Right atrium auricular region (tissue), 2 donors: ENCODE measurements around the gene PTGDS. TPM values are rescaled to one million over a fixed set of nuclear protein-coding genes. Genes with fewer than 3 reads are reported as not detected.

Experiments
- DNase-seq: peaks from one replicate; pipeline ENCODE4 v3.0.0-alpha.2; 2019; ENCODE audit warnings: low spot score
- H3K27ac ChIP-seq, 2 donors: fragments of 200-600 bp; sonication (generic); 1 replicate in 1 of 2; 2 replicates in 1 of 2; pipeline ENCODE4 v1.5.1; 2016 to 2019
- H3K27me3 ChIP-seq, 2 donors: fragments of 200-600 bp; sonication (generic); one replicate each; pipeline versions ENCODE4 v1.5.1 to v1.6.0; 2017 to 2019
- H3K36me3 ChIP-seq: fragments of 200-600 bp; sonication (generic); one replicate; pipeline ENCODE4 v1.5.1; 2016
- H3K4me1 ChIP-seq, 2 donors: fragments of 200-600 bp; sonication (generic); one replicate each; pipeline versions ENCODE4 v1.5.1 to v1.6.0; 2017 to 2019
- H3K4me3 ChIP-seq, 2 donors: fragments of 200-600 bp; sonication (generic); 1 replicate in 1 of 2; 2 replicates in 1 of 2; pipeline ENCODE4 v1.5.1; 2017 to 2019; ENCODE audit warnings: mild to moderate bottlenecking in 1 of 2, moderate library complexity in 1 of 2
- H3K9me3 ChIP-seq, 2 donors: fragments of 200-600 bp; sonication (generic); one replicate each; pipeline ENCODE4 v1.5.1; 2019
- CTCF ChIP-seq, 2 donors: fragments of 200-600 bp; sonication (generic); IDR thresholded peaks; one replicate each; pipeline ENCODE4 v1.5.1; 2019; ENCODE audit warnings: antibody characterized with exemption in 2 of 2
- total RNA-seq, 2 donors: library from RNA; depleted of rRNA; stranded (reverse); fragments of >200 nt; gene quantifications; one replicate each; pipeline ENCODE4 v1.1.0, GENCODE V29; 2016

Gene PTGDS
- total RNA-seq, 2 donors from 2014 or later: 1,799 to 2,426 TPM

DNA sequence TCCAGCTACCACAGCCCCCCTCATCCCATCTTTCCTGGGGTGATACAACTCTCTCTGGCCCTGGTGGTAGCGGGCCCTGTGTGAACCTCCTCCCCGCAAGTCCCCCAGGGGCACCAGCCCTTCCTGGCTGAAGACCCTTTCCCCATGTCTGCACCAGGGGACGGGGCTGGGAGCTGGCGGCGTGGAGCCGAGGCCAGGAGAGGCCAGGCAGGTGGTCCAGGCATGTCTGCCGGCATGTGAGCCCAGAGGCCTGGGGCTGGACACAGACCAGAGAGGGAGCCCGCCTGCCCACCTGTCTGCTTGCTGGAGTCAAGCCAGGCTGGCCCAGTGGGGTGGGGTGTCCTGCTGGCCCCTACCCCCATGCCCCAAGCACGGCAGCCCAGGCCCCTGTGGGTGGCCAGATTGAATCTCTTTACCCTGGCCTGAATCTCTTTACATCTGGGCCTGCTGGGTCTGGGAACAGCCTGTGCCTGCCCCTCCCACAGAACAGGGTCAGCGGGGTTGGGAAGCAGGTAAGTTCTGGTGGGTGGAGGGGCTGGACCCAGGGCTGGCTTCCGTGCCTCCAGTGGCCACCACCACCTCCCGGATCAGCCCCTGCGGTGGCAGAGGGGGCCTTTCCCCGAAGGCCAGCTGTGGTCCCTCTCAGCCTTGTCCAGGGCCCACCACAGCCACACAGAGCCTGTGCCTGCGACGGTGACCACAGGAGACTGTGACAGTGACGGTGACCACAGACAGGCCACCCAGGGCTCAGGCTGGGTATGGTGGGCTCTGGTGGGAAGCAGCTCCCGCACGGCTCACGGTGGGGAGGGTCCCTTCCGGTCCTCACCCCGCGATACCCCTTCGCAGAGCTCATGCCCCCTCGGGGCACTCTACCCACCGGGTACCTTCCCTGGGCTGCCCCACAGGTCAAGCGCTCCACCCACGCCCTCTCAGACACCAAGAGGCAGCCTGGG, 18.1 kb upstream of the PTGDS start:
- H3K27me3 ChIP-seq: no peaks in the 10 kb centered on the region
- no peak overlapping the region for H3K27ac ChIP-seq
- no peaks in the 10 kb centered on the region for H3K36me3 ChIP-seq
- no peak for DNase-seq
- no peak overlapping the region for H3K4me3 ChIP-seq
- H3K4me1 ChIP-seq: peaks cover 0 to 12% of the 10 kb centered on the region in 2 donors
- no peak for TF ChIP-seq CTCF (IDR thresholded peaks at IDR 0.05)
- H3K9me3 ChIP-seq: no peaks in the 10 kb centered on the region

DNA sequence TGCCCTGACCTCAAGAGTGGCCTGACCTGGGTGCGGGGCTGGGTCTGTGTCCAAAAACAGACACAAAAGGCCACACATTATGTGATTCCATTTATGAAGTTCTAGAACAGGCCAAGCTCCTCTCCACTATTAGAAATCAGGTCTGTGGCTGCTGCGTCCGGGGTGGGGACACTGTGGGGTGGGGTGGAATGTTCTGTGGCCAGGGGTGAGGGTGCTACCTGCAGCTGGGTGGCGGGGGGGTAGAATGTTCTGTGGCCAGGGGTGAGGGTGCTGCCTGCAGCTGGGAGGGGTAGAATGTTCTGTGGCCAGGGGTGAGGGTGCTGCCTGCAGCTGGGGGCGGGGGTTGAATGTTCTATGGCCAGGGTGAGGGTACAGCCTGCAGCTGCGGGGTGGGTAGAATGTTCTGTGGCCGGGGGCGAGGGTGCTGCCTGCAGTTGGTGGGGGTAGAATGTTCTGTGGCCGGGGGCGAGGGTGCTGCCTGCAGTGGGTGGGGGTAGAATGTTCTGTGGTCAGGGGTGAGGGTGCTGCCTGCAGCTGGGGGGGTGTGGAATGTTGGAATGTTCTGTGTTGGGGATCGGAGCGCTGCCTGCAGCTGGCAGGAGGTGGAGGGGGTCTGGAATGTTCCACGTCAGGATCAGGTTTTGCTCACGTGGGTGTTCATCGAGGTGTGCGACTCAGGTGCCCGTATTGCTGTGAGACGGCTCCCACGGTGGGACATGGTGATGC, 16.9 kb upstream of the PTGDS start:
- Histone ChIP-seq H3K36me3 (no peaks in the 10 kb centered on the region), H3K27me3 (no peaks in the 10 kb centered on the region), H3K27ac (no peak overlapping the region), H3K9me3 (no peaks in the 10 kb centered on the region), H3K4me1 (peaks cover 0 to 17% of the 10 kb centered on the region in 2 donors), H3K4me3 (no peak overlapping the region)
- no peak for TF ChIP-seq CTCF (IDR thresholded peaks at IDR 0.05)
- DNase-seq: no peak

GRCh38 chr9:136960938-136961275, 16.4 kb upstream of the PTGDS start:
- Histone ChIP-seq H3K4me3 (no peak overlapping the region), H3K4me1 (peaks cover 0 to 21% of the 10 kb centered on the region in 2 donors), H3K36me3 (no peaks in the 10 kb centered on the region), H3K9me3 (no peaks in the 10 kb centered on the region), H3K27ac (no peak overlapping the region), H3K27me3 (no peaks in the 10 kb centered on the region)
- TF ChIP-seq CTCF (IDR thresholded peaks at IDR 0.05): no peak
- DNase-seq: no peak

DNA sequence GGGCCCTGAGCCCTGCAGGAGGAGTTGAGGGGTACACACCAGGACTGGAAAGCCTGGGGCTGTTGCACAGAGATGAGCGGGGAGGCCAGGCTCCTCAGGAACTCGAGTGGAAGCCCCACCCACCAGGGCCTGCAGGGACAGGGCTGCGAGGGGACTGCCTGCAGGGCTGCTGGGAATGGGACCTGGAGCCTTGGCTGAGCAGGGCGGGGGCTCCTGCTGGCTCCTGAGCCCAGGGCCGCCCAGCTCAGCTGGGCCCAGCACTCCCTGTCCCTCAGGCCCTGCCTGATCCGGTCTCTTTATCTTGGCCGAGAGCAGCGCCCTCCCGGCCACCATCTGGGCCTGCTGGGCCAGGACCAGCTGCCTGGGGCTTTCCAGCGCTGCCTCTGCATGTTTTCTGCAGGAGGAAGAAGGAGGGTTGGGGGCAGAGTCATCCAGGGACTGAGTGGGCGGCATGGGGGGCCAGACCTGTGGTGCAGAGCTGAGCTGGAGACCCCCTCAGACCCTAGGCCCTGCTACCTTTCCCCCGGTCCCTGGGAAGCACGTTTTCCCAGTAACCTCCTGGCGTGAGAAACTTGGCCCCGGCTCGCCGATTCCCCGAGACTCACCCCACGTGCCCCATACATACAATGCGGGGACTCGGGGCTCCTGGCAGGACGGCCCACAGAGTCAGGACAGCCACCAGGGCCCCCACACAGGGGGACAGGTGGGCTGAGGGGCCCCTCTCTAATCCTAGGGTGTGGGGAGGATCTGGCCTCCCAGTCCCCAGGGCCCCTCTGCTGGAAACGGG, 15.8 kb upstream of the PTGDS start:
- Histone ChIP-seq H3K4me3 (no peak overlapping the region), H3K27me3 (no peaks in the 10 kb centered on the region), H3K27ac (no peak overlapping the region), H3K36me3 (no peaks in the 10 kb centered on the region), H3K4me1 (peaks cover 0 to 26% of the 10 kb centered on the region in 2 donors), H3K9me3 (no peaks in the 10 kb centered on the region)
- TF ChIP-seq CTCF (IDR thresholded peaks at IDR 0.05): no peak
- DNase-seq: no peak

- Histone ChIP-seq H3K4me3 (no peak overlapping the region), H3K36me3 (no peaks in the 10 kb centered on the region), H3K9me3 (no peaks in the 10 kb centered on the region), H3K4me1 (peaks cover 0 to 28% of the 10 kb centered on the region in 2 donors), H3K27me3 (no peaks in the 10 kb centered on the region), H3K27ac (no peak overlapping the region)
- no peak for DNase-seq
- TF ChIP-seq CTCF (IDR thresholded peaks at IDR 0.05): no peak
Measured at GRCh38 chr9:136962163-136962562, 15.1 kb upstream of the PTGDS start.
